NCI-H146 treated with DMSO at 0.1 percent for 48 hours (cell line): Measurements from ENCODE around the gene PRG3.

Source experiments
- DNase-seq: peaks from one replicate; lab custom pipeline; 2025; ENCODE audit not compliant: unreplicated experiment; lab: John Stamatoyannopoulos, UW

Gene PRG3

DNA sequence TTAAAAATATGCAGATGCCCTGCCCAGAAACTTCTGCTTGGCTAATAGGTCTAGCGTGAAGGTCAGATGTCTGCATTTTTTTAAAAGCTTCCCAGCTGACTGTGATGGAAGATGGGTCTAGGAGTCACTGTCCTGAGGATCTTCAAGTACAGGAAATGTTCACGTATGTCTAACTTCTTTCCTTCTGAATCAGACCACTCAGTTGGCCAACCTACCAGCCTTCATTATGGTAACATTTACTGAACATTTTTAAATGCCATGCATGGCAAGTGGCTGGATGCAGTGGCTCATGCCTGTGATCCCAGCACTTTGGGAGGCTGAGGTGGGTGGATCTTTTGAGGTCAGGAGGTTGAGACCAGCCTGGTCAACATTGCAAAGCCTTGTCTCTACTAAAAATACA is 10.6 kb upstream of the PRG3 start:
- DNase-seq, result no peak

DNA sequence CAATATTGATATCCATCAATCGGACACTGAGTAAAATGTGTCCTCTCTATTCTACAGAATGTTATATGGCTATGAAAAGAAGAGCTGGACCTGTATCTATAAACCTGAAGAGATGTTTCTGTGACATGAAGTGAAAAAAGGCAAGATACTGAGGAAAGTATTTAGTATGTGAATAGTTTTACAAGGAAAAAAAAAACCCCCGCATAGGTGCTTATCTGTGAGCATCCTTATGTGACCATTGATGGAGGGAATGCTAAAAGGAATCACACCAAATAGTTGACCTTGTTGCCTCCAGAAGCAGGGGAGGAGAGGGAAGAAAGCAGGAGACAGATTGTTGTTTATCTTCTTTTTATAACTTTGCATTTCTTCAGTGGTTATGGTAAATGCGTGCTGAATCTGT is 10.2 kb upstream of the PRG3 start:
- DNase-seq, result no peak

DNA sequence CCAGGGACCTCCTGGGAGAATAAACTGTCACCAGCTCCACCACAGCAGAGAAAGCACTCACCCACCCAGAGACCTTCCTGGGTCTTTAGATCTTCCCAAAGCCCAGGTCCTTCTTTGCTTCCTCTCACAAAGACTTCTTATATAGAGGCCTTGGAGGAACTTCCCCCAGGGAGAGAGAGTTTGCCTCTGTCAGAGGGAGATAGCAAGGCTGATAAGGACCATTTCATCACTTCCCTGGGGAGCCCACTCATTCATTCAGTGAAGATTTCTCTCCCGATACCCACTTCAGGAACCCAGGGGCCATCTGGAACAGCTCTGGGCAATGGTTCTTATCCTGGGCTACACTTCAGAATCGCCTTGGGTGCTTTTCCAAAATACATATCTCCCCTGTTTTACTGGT is 9.6 kb upstream of the PRG3 start, which contains the start of gene PRG2:
TSS of gene PRG2 (minus strand) at position 116 of the 400 bp plus-strand sequence. CDS start 706 bp downstream, outside the sequence.
- DNase-seq, result no peak

DNA sequence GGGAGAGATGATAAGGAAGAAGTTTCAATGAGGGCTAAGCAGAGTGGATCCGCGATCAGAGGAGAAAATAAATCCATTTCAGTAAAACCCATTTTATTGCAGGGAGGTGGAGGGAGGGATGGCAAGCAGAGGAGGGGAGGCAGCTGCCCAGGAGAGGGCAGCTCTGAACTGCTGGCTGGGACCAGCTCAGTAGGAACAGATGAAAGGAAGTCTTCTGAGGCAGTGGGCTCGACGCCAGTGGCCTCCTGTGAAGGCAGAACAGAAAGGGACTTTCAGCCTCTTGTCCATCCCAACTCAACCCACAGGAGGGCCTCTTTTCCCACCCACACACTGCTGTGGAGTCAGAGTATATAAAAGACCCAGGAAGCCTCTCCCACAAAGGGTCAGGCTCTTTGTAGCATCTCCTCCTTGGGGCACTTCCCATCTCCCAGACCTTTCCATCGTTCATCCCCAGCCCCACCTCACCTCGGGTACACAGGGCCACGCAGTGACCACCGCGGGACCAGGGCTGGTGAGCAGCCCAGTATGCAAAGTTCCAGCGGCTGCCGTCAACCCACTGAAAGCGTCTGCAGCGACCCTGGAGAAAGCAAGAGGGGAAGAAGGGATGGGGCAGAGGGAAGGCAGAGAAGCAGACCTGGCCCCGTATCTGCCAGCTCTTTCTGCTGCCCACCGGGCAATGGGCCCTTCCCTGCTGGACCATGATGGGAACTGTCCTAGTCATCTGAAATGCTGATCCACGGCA is 6.5 kb upstream of the PRG3 start:
- no peak for DNase-seq

DNA sequence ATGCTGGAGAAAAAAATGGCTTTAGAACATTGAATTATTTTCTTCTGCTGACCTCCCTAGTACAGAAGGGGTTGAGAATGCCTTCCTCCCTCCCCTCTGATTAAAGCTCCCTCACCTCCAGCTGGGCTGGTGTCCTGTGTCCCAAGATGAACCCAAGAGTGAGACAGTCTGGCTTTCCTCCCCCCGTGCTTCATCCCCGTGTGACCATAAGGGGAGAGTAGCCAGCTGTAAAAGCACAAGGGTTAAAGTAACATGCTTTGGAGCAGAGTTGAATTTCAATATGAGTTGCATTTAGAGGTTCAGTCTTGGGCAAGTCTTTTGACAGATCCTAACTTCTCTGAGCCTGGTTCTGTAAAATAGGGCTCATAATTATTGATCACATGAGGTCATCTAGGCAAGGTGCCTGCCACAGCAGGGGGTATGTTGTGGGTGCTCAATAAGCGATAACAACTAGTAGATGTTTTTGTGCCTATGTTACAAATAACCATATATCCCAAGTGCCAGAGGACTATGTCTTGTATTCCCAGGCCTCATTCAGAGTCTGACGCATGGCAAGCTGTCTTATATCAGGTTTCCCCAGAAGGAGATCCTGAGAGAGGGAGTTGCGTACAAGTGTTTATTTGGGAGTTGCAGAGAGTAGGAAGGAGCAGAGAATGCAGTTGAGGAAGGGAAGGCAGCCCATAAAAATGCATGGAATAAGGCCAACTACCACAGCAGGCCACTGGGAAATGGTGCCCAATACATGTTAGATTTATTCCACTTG is 5.4 kb upstream of the PRG3 start:
- DNase-seq, result no peak

DNA sequence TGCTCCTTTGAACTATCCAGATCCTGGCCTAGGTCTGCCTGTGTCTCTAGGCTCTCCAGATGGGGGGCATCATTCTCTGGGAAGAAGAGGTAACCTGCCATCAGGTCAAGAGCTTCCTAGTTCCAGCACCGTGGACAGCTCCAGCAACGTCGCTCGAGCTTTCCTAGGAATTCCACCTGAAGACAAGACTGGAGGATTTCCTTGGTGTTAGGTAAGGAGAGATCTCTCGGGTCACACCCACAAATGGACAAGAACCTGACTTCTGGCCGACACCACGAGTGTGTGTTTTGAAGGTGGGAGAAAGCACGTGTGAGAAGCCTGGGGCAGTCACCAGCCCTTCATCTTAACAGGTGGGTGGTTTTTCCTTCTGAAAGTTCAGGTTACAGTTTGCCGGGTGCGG is 1.2 kb downstream of the PRG3 start:
- DNase-seq, result no peak

DNA sequence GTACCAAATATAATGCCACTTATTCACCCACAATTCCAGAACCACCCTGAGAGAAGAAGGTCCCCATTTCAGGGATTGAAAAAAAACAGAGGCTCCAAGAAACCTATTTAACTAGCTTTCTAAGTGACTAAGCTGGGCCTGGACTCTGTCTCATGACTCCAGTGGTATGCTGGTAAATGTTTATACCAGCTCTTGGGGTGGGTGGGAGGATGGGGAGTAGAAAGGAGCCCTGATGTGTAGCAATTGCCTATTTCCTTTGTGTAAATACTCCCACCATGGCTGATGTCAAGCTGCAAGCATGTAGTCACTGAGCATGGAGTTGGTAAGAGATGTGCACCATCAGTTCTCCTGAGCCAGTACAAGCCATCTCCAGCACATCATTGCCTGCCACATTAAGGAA is 2.8 kb downstream of the PRG3 start:
- no peak for DNase-seq

DNA sequence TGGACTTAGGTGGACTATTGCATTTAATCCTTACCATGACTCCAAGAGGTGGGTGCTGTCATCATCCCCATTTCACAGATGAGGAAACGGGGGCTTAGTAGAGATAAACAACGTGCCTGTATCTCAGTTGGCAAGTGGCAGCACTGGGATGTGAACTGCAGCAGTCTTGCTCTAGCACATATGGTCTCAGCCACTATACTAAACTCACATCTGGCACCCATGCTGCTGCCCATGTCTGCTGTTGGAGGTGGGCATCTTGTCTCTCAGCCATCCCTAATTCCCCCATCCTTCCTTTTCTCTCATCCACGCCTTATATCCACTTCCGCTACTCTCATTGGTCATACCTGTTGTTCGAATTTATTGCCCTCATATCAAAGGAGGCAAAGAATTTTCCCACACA is 3.8 kb downstream of the PRG3 start:
- DNase-seq, result no peak

DNA sequence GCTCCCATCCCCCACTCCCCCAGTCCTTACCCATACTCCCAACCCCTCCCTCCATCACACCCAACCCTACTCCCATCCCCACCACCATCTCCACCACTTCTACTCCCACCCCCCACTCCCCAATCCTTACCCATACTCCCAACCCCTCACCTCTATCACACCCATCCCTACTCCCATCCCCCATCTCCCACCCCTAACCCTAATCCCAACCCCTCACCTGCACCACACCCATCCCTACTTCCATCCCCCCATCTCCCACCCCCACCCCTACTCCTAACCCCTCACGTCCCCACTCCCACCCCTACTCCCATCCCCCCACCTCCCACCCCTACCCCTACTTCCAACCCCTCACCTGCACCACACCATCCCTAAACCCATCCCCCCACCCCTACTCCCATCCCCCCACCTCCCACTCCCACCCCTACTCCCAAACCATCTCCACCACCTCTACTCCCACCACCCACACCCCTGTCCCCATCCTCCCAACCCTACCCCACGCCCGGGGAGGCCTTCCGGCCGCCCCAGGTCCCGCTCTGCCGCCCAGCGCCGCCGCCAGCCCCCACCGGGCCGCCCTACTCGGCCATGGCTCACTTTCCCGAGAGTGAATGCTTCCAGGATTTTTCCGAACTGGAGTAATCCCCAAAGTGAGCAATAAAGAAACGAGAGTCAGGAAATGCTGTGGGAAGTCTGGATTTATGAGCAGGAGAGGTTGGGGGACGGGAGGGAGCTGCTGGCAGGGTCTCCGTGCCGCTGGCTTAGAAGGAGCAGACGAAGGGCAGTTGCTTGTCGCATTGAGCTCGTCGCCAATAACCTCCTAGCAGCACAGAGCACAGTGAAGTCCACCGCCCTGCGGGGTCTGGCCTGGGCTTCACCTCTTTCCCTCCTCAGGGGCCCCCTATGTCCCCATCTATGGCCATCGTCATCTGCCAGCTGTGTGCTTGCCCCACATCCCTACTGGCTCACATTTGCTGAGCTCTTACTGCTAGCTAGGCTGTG is 4.6 kb downstream of the PRG3 start:
- DNase-seq, result no peak

DNA sequence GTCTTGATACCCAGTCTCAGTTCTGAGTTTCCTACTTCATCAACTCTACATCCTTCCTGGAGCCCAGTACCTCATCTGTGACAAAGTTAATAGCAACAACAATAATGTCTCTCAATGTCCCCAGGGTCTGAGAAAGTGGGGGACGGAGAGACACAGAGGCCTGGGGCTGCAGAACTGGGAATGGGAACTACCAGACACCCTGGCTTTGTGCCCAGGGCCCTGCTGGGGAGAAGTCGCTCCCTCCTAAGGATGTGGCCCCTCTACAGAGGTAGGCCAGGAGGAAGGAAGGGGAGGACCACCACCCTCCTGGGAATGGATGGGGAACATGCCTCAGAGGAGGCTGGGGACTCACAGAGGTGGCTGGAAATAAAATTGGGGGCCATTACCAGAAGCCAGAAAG is 5.5 kb downstream of the PRG3 start:
- DNase-seq, result no peak

DNA sequence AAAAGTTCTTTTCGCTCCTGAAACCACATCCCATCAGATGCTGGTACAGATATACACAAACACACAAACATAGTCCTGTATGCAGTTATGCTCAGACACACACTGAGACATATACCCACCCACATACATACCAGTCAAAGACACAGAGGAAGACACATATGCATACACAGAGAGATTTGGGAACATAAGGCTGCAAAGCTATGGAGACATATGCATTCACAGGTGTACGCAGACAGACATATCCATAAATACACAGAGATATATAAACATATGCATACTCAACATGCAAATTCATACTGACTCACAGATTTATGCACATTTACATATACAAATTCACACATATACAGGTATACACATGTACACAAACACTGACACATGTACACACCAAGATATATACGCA is 6.0 kb downstream of the PRG3 start:
- no peak for DNase-seq

DNA sequence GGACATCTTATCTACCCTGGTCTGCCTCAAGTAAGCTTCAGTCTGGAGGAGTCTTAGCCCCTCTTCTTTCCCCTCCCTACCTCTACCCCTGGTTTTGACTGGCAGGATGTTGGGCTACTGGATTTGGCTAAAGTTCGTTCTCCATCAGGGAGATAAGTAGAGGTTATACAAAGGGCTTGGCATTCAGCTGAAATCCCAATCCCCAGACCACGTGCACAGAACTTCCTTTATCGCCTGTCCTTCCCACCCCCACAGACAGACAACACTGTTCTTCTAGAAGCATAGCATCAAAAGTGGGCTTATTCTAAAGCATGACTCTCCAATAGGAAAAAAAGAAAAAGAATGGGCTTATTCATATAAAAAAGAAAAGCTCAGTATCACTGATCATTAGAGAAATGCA is 7.8 kb downstream of the PRG3 start:
- no peak for DNase-seq

DNA sequence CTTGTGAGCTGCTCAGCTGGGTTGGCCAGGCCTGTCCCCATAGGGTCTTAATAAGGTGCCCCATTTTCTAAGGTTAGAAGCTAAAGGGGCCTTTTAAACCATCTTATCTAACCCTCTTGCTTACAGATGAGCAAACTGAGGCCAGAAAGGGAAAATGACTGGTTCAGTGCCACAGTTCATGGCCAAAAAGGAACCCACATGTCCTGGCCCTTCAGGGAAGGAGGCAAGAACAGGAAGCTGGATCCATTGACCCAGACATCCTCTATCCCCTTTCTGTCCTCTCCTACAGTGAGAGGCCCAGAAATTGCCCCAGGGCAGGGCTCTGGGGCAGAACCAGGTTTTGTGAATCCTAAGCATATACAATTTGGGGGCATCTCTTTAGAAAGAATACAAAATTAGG is 10.0 kb downstream of the PRG3 start:
- no peak for DNase-seq

DNA sequence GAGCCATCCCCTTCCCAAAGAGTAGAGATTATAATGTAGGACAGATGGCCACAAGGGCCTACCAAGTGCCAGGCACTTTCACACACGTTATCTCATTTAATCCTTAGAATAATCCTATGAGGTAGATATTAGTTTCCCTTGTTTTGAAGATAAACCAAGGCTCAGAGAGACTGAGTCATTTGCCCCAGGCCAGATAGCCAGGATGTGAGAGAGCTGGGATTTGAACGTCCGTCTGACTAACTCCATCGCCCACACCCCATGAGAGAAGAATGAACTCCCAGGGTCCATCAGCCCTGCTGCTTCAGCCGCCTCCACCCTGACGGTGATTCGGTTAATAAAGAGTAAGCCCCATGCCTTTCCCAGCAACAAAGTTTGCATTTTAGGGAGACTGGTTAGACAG is 10.7 kb downstream of the PRG3 start:
- no peak for DNase-seq

DNA sequence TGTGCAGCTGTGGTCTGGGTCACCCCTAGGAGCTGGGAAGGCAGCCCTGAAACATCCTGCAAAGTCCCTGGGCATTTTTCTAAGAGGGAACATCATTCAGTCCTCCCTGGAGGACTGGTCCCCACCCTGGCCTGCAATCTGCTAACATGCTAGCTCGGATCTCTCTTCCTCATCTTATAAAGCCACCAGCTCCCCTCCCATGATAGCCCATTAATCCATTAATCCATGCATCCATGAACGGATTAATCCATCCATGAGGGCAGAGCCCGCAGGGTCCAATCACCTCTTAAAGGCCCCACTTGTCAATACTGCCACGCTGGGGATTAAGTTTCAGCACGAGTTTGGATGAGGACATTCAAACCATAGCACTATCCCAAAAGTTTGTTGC is 12.1 kb downstream of the PRG3 start:
- no peak for DNase-seq

DNA sequence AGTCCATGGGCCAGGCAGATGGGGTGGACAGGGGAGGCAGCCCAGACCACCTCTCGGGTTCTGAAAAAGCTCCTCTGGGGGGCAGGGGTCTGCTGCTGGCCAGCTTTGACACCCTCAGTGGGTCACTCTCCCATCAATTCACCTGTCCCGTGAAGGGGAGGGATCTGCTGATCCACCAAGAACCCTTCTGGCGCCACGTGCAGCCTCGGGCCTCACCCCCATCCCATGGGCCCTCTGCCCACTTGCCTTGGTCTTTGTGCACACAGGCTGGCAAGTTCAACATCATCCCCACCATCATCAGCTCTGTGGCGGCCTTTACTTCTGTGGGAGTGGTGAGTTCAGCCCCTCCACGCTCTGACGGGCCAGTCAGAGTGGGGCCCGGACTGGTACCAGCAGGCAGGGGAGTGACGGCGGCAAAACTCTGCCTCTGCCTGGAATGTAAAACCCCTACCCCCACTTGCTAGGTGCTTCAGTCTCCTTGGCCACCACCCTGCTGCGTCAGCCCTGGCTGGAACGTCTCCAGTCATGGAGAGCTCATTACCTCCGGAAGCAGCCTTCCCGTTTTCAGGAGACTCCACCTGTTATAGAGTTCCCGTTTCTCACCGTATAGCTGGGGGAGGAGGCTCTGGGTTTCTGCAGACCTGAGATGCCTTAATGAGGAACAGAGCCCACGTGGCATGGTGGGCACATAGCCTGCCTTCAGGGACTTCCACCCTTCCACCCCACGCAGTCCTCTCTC is 12.7 kb downstream of the PRG3 start:
- no peak for DNase-seq

DNA sequence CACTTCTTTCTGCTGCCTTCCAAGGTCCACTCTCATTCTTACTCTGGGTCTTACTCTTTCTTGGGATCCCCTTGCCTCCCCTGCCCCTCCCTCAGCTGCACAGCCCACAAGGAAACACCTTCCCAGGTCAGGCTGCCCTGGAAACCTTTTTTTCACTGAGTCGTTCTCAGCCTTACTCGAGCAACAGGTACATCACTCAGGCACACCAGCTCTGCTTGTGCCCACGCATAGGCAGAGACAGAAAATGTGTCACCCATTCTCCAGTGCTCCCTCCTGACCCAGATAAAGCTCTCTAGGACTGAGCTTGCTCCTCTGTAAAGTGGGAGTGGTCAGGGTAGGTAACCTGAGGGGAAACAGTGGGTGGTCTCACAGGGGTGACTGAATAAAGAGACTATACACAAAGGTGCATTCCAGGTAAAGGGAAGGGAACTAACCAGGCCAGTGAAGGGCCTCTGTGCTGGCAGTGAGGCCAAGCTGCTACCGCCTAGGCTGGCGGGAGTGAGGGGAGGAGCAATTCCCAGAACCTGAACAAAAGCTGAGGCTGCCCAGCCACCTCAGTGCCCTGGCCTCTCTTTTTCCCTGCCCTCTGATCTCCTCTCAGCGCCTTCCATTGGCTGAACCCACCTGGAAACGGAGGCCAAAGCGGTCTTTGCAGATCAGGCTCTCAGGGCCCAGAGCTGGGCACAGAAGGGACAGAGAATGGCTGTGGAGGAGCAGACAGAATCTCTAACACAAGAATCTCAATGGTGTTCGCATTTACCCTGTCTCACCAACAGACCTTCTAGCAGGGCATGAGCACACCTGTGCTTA is 15.9 kb downstream of the PRG3 start:
- peak; percentile 13 for DNase-seq

DNA sequence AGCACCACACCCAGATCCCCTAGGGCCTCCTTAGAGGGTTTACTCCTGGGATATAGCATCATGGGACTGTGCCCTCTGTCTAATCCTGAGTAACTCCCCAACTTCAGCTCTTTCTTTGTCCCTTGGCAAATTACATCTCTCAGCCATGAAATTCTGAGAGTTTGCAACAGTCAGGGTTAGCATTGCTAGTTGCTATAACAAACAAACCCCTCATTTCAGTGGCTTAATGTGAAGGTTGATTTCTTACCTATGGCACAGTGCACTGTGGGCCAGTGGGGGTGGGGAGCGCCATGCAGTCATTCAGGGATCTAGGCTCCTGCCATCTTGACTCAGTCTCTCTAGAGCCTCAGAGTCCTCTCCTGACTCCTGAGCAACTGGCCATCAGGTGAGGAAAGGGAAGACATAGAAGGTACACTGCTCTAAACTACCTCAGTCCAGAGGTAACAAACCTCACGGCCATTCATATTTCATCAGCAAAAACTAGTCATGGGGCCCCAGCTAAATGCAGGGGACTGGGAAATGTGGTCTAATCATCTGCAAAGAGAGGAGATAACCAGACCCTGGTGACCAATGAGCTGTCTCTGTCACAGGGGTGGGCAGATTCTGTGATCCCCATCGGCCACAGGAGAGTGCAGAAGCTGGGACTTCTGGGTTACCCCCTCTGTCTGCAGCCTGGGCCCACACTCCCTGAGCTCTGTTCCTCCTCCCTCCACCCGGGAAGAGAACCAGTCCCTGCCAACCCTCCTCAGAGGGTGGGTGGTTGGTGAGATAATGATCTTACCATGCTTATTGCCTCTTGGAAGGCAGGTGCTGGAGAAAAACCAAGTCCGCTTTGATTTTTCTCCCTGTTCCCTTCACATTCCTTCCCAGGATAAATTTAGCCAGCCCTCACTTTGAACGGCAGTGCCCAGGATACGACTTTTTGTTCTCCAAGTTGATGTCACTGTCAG is 17.5 kb downstream of the PRG3 start:
- DNase-seq, result no peak

DNA sequence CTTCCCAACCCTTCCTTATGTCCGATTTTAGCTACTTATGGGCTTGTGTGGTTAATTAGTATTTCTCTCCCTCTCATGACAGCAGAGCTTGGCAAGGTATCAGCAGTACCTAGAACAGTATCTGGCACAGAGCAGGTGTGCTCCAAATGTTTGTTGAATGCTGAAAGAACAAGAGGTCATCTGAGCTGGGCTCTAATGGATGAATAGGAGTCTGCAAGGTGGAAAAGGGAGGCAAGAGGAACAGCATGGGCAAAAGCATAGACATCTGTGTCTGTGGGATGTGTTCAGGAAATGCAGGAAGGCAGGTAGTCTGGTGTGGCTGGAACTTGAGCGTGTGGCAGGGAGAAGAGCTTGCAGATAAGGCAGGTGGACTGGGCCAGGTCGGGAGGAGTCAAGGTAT is 19.0 kb downstream of the PRG3 start:
- DNase-seq, result no peak
